Thoracic aorta (tissue), 2 donors: ENCODE measurements around the gene TRAPPC12. TPM values are rescaled to one million over a fixed set of nuclear protein-coding genes. Genes with fewer than 3 reads are reported as not detected.
"Not testable (repeated sequence)": the region's sequence is repeated elsewhere in the genome, so short reads cannot be mapped to it uniquely, and the experiment has no call there.

Source experiments
- ATAC-seq: fragments of 150-250 bp; one replicate; pipeline ENCODE4 v1.8.0; 2017; ENCODE audit warnings: low read depth; ENCODE audit not compliant: insufficient number of reproducible peaks, low FRiP score
- DNase-seq: peaks from one replicate; pipeline ENCODE4 v3.0.0-alpha.2; 2020; ENCODE audit warnings: low spot score
- H3K27ac ChIP-seq, 2 donors: fragments of 200-600 bp; sonication (generic); 1 replicate in 1 of 2; 2 replicates in 1 of 2; pipeline ENCODE4 v1.5.1; 2016; ENCODE audit warnings: mild to moderate bottlenecking in 2 of 2, moderate library complexity in 2 of 2
- H3K27me3 ChIP-seq: fragments of 200-600 bp; sonication (generic); replicated peaks from 2 replicates; pipeline ENCODE4 v1.6.0; 2016; ENCODE audit warnings: mild to moderate bottlenecking; ENCODE audit not compliant: insufficient read depth
- H3K36me3 ChIP-seq: fragments of 200-600 bp; sonication (generic); one replicate; pipeline ENCODE4 v1.5.1; 2016
- H3K4me1 ChIP-seq, 2 donors: fragments of 200-600 bp; sonication (generic); 1 replicate in 1 of 2; 2 replicates in 1 of 2; pipeline versions ENCODE4 v1.5.1 to v1.6.0; 2016; ENCODE audit warnings: low read depth in 2 of 2, mild to moderate bottlenecking in 1 of 2; ENCODE audit not compliant: control insufficient read depth in 1 of 2
- H3K4me3 ChIP-seq: fragments of 200-600 bp; sonication (generic); 2 replicates; pipeline ENCODE4 v1.5.1; 2016; ENCODE audit warnings: mild to moderate bottlenecking
- H3K9me3 ChIP-seq: fragments of 200-600 bp; sonication (generic); 2 replicates; pipeline ENCODE4 v1.5.1; 2016
- CTCF ChIP-seq: fragments of 200-600 bp; sonication (generic); IDR thresholded peaks from one replicate; pipeline ENCODE4 v1.5.1; 2019; ENCODE audit warnings: antibody characterized with exemption
- total RNA-seq, 2 donors: library from RNA; depleted of rRNA; stranded (reverse); fragments of >200 nt; gene quantifications; one replicate each; pipeline versions ENCODE4 v1.1.0 to v1.2.3, GENCODE V29; 2016

TRAPPC12 gene
- total RNA-seq, 2 donors from 2014 or later, result 121 to 180 TPM

- H3K4me1 ChIP-seq, result no peaks in the 10 kb centered on the region
- ATAC-seq (no peak), DNase-seq (no peak)
- no peak overlapping the region for H3K27ac ChIP-seq
- H3K27me3 ChIP-seq, result no peaks in the 10 kb centered on the region
- no peak overlapping the region for H3K4me3 ChIP-seq
- no peak for TF ChIP-seq CTCF
- no peaks in the 10 kb centered on the region for H3K36me3 ChIP-seq
- no peaks in the 10 kb centered on the region for H3K9me3 ChIP-seq
Observed at GRCh38 chr2:3368261-3368722, 11.2 kb upstream of the TRAPPC12 start.

GRCh38 chr2:3369340-3370181, 9.9 kb upstream of the TRAPPC12 start:
- not testable (repeated sequence) for H3K36me3 ChIP-seq, H3K4me3 ChIP-seq, H3K9me3 ChIP-seq, H3K4me1 ChIP-seq, H3K27ac ChIP-seq, ATAC-seq, H3K27me3 ChIP-seq, DNase-seq

- H3K27ac ChIP-seq, result no peak overlapping the region
- ATAC-seq, result no peak
- peak overlapping the region; percentile 83 for H3K4me3 ChIP-seq
Observed at GRCh38 chr2:3376821-3377220, 2.7 kb upstream of the TRAPPC12 start.

GRCh38 chr2:3377279-3377611, 2.2 kb upstream of the TRAPPC12 start:
- H3K27me3 ChIP-seq, result no peaks in the 10 kb centered on the region
- no peaks in the 10 kb centered on the region for H3K9me3 ChIP-seq
- TF ChIP-seq CTCF, result no peak
- H3K36me3 ChIP-seq, result no peaks in the 10 kb centered on the region
- peaks cover 14 to 25% of the 10 kb centered on the region in 2 donors for H3K4me1 ChIP-seq
- ATAC-seq, result peak; percentile 25
- peak overlapping the region; percentile 83 for H3K4me3 ChIP-seq
- DNase-seq, result no peak
- peak overlapping the region; percentile 86 to 92 for H3K27ac ChIP-seq

More at GRCh38 chr2:3376821-3377220, 2.7 kb upstream of the TRAPPC12 start:
- peaks cover 14 to 25% of the 10 kb centered on the region in 2 donors for H3K4me1 ChIP-seq
- H3K27me3 ChIP-seq, result no peaks in the 10 kb centered on the region
- no peaks in the 10 kb centered on the region for H3K36me3 ChIP-seq
- no peak for TF ChIP-seq CTCF
- no peak for DNase-seq
- H3K9me3 ChIP-seq, result no peaks in the 10 kb centered on the region

GRCh38 chr2:3377612-3378432, 1.7 kb upstream of the TRAPPC12 start, which contains the start of gene EIPR1:
Gene EIPR1 (minus strand): TSS chr2:3377818. CDS start chr2:3377689, 129 bp downstream.
- Histone ChIP-seq H3K9me3 (no peaks in the 10 kb centered on the region), H3K4me1 (peaks cover 14 to 25% of the 10 kb centered on the region in 2 donors), H3K27ac (peak within 1 kb of the TSS; percentile 86 to 92), H3K36me3 (no peaks in the 10 kb centered on the region), H3K27me3 (no peaks in the 10 kb centered on the region), H3K4me3 (peak within 1 kb of the TSS; percentile 83)
- peak; percentile 87 for ATAC-seq
- TF ChIP-seq CTCF, result no peak
- DNase-seq, result peak; percentile 97
